Omental fat pad (tissue), 4 donors: Measurements from ENCODE around the gene CFAP46. TPM values are rescaled to one million over a fixed set of nuclear protein-coding genes. Genes with fewer than 3 reads are reported as not detected.

Experiments
- ATAC-seq: fragments of 150-250 bp; one replicate; pipeline ENCODE4 v1.9.1; 2016; ENCODE audit warnings: mild to moderate bottlenecking, moderate library complexity; ENCODE audit not compliant: low FRiP score
- DNase-seq: peaks from one replicate; pipeline ENCODE4 v3.0.0-alpha.2; 2019; ENCODE audit warnings: low spot score
- total RNA-seq, 4 donors: library from RNA; depleted of rRNA; stranded (reverse); fragments of >200 nt; gene quantifications; one replicate each; pipeline ENCODE4 v1.1.0, GENCODE V29; 2016
- TF ChIP-seq, protein P1 (sequence below), 3 donors: fragments of 450-650 bp; IDR thresholded peaks; one replicate each; pipeline ENCODE4 v1.5.1; 2016 to 2017; ENCODE audit warnings: antibody characterized with exemption in 3 of 3, mild to moderate bottlenecking in 3 of 3, moderate library complexity in 2 of 3

Gene CFAP46
- total RNA-seq, 4 donors from 2014 or later, result 0.24 to 0.37 TPM; not detected in 2

- TF ChIP-seq, protein P1, sequence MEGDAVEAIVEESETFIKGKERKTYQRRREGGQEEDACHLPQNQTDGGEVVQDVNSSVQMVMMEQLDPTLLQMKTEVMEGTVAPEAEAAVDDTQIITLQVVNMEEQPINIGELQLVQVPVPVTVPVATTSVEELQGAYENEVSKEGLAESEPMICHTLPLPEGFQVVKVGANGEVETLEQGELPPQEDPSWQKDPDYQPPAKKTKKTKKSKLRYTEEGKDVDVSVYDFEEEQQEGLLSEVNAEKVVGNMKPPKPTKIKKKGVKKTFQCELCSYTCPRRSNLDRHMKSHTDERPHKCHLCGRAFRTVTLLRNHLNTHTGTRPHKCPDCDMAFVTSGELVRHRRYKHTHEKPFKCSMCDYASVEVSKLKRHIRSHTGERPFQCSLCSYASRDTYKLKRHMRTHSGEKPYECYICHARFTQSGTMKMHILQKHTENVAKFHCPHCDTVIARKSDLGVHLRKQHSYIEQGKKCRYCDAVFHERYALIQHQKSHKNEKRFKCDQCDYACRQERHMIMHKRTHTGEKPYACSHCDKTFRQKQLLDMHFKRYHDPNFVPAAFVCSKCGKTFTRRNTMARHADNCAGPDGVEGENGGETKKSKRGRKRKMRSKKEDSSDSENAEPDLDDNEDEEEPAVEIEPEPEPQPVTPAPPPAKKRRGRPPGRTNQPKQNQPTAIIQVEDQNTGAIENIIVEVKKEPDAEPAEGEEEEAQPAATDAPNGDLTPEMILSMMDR (IDR thresholded peaks at IDR 0.05), result no peak
- no peak for DNase-seq
- ATAC-seq, result no peak
These were observed 156.5 kb downstream of the CFAP46 start, which contains the start of gene NKX6-2 for GRCh38 chr10:132785723-132786475. Gene NKX6-2, minus strand, starts transcription at chr10:132786147. Its CDS starts 199 bp downstream, at chr10:132785948.

DNA sequence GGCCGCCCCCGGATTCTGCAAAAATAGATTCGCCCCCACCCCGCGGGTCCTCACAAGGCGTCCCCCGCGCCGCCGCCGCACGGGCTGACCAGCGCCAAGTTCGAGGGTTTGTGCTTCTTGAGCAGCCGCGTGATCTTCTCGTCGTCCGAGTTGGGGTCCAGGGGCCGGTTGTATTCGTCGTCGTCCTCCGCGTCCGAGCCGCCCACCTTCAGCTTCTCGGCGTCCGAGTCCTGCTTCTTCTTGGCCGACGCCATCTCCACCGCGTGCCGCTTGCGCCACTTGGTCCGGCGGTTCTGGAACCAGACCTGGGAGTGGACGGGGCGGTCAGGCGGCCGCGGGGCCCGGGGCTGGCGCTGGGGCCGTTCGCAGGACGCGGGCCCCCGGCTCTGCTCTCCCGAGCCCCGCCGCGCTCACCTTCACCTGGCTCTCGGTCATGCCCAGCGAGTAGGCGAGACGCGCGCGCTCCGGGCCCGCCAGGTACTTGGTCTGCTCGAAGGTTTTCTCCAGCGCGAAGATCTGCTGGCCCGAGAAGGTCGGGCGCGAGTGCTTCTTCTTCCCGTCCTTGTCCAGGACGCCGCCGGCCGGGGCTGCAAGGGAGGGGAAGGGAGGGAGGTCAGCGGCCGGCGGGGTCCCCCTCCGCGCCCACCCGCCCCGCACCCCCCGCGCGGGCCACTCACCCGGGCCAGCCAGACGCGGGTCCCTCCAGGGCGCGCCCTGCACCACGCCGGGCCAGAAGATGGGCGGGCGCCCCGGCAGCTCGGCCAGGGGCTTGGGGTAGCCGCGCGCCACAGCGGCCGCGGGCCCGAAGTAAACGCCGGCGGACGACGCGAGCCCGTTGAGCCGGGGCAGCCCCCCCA is 157.3 kb downstream of the CFAP46 start:
- TF ChIP-seq, protein P1 (IDR thresholded peaks at IDR 0.05), result no peak
- ATAC-seq (no peak), DNase-seq (no peak)

GRCh38 chr10:132783940-132784865 is 158.2 kb downstream of the CFAP46 start:
- DNase-seq (no peak), ATAC-seq (no peak)

GRCh38 chr10:132783165-132783939 is 159.0 kb downstream of the CFAP46 start:
- DNase-seq, result no peak
- ATAC-seq, result no peak

More at GRCh38 chr10:132783940-132784865, 158.2 kb downstream of the CFAP46 start:
- TF ChIP-seq, protein P1 (IDR thresholded peaks at IDR 0.05), result no peak

DNA sequence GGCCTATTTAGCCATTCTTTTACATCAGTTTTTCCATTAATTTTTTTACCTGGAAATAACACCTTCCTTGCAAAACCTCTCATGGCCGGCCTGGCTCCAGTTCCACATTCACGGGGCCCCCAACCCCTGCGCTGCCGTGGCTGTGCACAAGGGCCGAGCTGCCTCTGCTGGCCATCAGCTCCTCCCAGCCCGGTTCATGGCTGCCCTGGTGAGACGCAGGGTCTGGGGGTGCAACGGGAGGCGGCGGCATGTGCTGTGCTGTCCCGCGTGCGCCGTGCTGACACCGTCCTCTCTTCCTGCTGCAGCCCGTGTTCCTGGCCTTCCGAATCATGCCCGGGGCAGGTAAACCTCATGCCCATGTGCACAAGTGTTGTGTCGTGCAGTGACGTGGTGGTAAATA is 160.8 kb downstream of the CFAP46 start:
- ATAC-seq, result no peak
- TF ChIP-seq, protein P1 (IDR thresholded peaks at IDR 0.05), result no peak
- no peak for DNase-seq

More at GRCh38 chr10:132783165-132783939, 159.0 kb downstream of the CFAP46 start:
- TF ChIP-seq, protein P1 (IDR thresholded peaks at IDR 0.05), result no peak

- no peak for DNase-seq
- no peak for ATAC-seq
- TF ChIP-seq, protein P1 (IDR thresholded peaks at IDR 0.05), result no peak
These were observed 162.0 kb downstream of the CFAP46 start for GRCh38 chr10:132780356-132780755.
